ENCODE data around the gene UCHL1. TPM values are rescaled to one million over a fixed set of nuclear protein-coding genes. Genes with fewer than 3 reads are reported as not detected.
"Not testable (repeated sequence)": the region's sequence is repeated elsewhere in the genome, so short reads cannot be mapped to it uniquely, and the experiment has no call there.

The UCHL1 gene
- polyA plus RNA-seq, 3 donors: 15.1 to 39.3 (median 28.6) TPM

- 0% methylated on average over 1 of the region's 1 CpG for WGBS, 3 donors
These were observed 25.6 kb downstream of the UCHL1 start for GRCh38 chr4:41282366-41282765.

GRCh38 chr4:41285202-41285863, 28.6 kb downstream of the UCHL1 start:
- H3K27ac ChIP-seq (ENCODE audit: low read depth, low read length): no peak overlapping the region
- 78 to 87% (median 83%) methylated on average over 6 of the region's 6 CpGs for WGBS, 3 donors

More at GRCh38 chr4:41282366-41282765, 25.6 kb downstream of the UCHL1 start:
- no peak overlapping the region for H3K27ac ChIP-seq (ENCODE audit: low read depth, low read length)

GRCh38 chr4:41285864-41286235, 29.1 kb downstream of the UCHL1 start:
- WGBS, 3 donors: 81 to 88% (median 87%) methylated on average over 3 of the region's 3 CpGs
- H3K27ac ChIP-seq (ENCODE audit: low read depth, low read length): no peak overlapping the region

GRCh38 chr4:41287005-41287404, 30.3 kb downstream of the UCHL1 start:
- 28 to 87% (median 80%) methylated on average over 1 of the region's 1 CpG for WGBS, 3 donors
- no peak overlapping the region for H3K27ac ChIP-seq (ENCODE audit: low read depth, low read length)

GRCh38 chr4:41287852-41288251, 31.1 kb downstream of the UCHL1 start:
- WGBS, 3 donors: 94 to 96% (median 96%) methylated on average over 10 of the region's 10 CpGs
- H3K27ac ChIP-seq (ENCODE audit: low read depth, low read length): no peak overlapping the region

GRCh38 chr4:41288254-41288653, 31.5 kb downstream of the UCHL1 start:
- no peak overlapping the region for H3K27ac ChIP-seq (ENCODE audit: low read depth, low read length)
- 94 to 98% (median 96%) methylated on average over 10 of the region's 10 CpGs for WGBS, 3 donors

- 61 to 65% (median 63%) methylated on average over 4 of the region's 4 CpGs for WGBS, 3 donors
- H3K27ac ChIP-seq (ENCODE audit: low read depth, low read length): no peak overlapping the region
These were observed 33.8 kb downstream of the UCHL1 start for GRCh38 chr4:41290479-41290878.

- WGBS, 3 donors: 90 to 95% (median 92%) methylated on average over 7 of the region's 7 CpGs
- no peak overlapping the region for H3K27ac ChIP-seq (ENCODE audit: low read depth, low read length)
These were observed 37.8 kb downstream of the UCHL1 start for GRCh38 chr4:41294445-41295062.

GRCh38 chr4:41296995-41297394, 40.3 kb downstream of the UCHL1 start:
- H3K27ac ChIP-seq (ENCODE audit: low read depth, low read length): no peak overlapping the region
- 38 to 69% (median 50%) methylated on average over 1 of the region's 1 CpG for WGBS, 3 donors

- no peak overlapping the region for H3K27ac ChIP-seq (ENCODE audit: low read depth, low read length)
- 10 to 21% (median 12%) methylated on average over 2 of the region's 2 CpGs for WGBS, 3 donors
These were observed 41.1 kb downstream of the UCHL1 start for GRCh38 chr4:41297832-41298231.

GRCh38 chr4:41299486-41299885, 42.8 kb downstream of the UCHL1 start:
- 66 to 83% (median 73%) methylated on average over 2 of the region's 2 CpGs for WGBS, 3 donors
- no peak overlapping the region for H3K27ac ChIP-seq (ENCODE audit: low read depth, low read length)

- WGBS, 3 donors: 85 to 86% (median 86%) methylated on average over 4 of the region's 4 CpGs
- no peak overlapping the region for H3K27ac ChIP-seq (ENCODE audit: low read depth, low read length)
These were observed 44.4 kb downstream of the UCHL1 start for GRCh38 chr4:41301137-41301536.

GRCh38 chr4:41303372-41304118, 46.8 kb downstream of the UCHL1 start:
- 58 to 59% (median 58%) methylated on average over 3 of the region's 3 CpGs for WGBS, 3 donors
- no peak overlapping the region for H3K27ac ChIP-seq (ENCODE audit: low read depth, low read length)

GRCh38 chr4:41304221-41304620, 47.5 kb downstream of the UCHL1 start:
- 70 to 88% (median 78%) methylated on average over 5 of the region's 5 CpGs for WGBS, 3 donors

GRCh38 chr4:41305476-41305875, 48.7 kb downstream of the UCHL1 start:
- H3K27ac ChIP-seq (ENCODE audit: low read depth, low read length): no peak overlapping the region
- WGBS, 3 donors: 81 to 86% (median 85%) methylated on average over 3 of the region's 3 CpGs

More at GRCh38 chr4:41304221-41304620, 47.5 kb downstream of the UCHL1 start:
- H3K27ac ChIP-seq (ENCODE audit: low read depth, low read length): no peak overlapping the region

GRCh38 chr4:41307638-41308037, 50.9 kb downstream of the UCHL1 start:
- 45 to 85% (median 55%) methylated on average over 1 of the region's 1 CpG for WGBS, 3 donors
- H3K27ac ChIP-seq (ENCODE audit: low read depth, low read length): no peak overlapping the region

GRCh38 chr4:41308398-41308797, 51.7 kb downstream of the UCHL1 start:
- no peak overlapping the region for H3K27ac ChIP-seq (ENCODE audit: low read depth, low read length)
- WGBS, 3 donors: 67 to 76% (median 69%) methylated on average over 2 of the region's 2 CpGs

GRCh38 chr4:41315426-41315825, 58.7 kb downstream of the UCHL1 start:
- WGBS, 3 donors: 92 to 97% (median 96%) methylated on average over 14 of the region's 14 CpGs
- not testable (repeated sequence) for H3K27ac ChIP-seq (ENCODE audit: low read depth, low read length)

GRCh38 chr4:41315862-41316261, 59.1 kb downstream of the UCHL1 start:
- WGBS, 3 donors: 90 to 100% (median 95%) methylated on average over 1 of the region's 1 CpG
- H3K27ac ChIP-seq (ENCODE audit: low read depth, low read length): no peak overlapping the region

All from adipose tissue (tissue), 3 donors.